ENCODE measurements around the gene ZNF649.

- TF ChIP-seq POLR2A (IDR thresholded peaks at IDR 0.05) (no peak), CTCF (IDR thresholded peaks at IDR 0.05) (no peak), EP300 (IDR thresholded peaks at IDR 0.05) (no peak)
Measured at GRCh38 chr19:51903192-51903591, 1.6 kb downstream of the ZNF649 start.
